ENCODE data around the gene SP110. TPM values are rescaled to one million over a fixed set of nuclear protein-coding genes. Genes with fewer than 3 reads are reported as not detected.
A peak's percentile ranks its signal among the peaks of the same experiment; 100 is the strongest.

SP110 gene
- total RNA-seq, 1 experiment from 2014 or later: 11.0 TPM

DNA sequence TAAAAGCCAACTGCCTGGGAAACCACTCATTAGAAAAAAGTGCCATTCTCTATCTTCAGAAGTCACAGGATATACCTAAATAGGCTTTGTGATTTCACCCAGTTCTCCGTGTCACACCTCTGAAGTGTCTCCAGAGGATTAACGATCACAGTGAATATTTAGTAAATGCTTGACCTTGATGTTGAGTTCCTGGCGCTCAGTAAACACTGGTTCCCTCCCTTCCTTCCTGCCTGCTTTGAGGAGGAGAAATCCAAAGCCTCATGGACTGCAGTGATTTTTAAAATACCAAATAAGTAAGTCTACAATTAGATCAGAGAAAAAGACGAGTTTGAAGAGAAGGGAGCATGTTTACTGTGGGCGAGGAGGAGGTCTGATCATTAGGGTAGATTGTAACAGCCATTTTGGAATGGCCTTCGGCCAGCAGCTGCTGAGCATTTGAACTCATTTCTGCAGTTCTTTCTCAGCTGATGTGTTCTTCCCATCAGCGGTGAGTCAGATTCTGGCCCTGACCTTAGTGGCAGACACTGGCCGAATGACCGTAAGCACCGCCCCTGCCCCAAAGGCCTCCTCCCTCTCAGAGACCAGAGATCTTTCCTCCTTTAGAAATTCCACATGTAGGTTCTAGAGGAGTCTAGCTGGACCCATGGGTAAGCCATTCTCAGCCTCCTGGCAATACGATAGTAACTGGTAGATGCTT, 89.0 kb downstream of the SP110 start:
- intact Hi-C loops (cut with micrococcal nuclease; ENCODE audit: unreplicated experiment): no loop called here
- no peaks in the 10 kb centered on the region for H3K9me3 ChIP-seq (ENCODE audit: low read depth, low read length, poor library complexity, severe bottlenecking)
- CTCF ChIA-PET: no interaction called here
- BruUV-seq (replicated peaks): no TSS peak
- no peak overlapping the region for H3K4me3 ChIP-seq (ENCODE audit: low read depth, low read length, poor library complexity, severe bottlenecking)
- no peak for DNase-seq (ENCODE audit: low spot score)
- POLR2A ChIA-PET (ENCODE audit: low non-redundant PET): no interaction called here
- TF ChIP-seq EZH2 (IDR thresholded peaks at IDR 0.05; ENCODE audit: borderline replicate concordance, low read depth, low read length, poor library complexity, severe bottlenecking): no peak
- TF ChIP-seq, protein P1, sequence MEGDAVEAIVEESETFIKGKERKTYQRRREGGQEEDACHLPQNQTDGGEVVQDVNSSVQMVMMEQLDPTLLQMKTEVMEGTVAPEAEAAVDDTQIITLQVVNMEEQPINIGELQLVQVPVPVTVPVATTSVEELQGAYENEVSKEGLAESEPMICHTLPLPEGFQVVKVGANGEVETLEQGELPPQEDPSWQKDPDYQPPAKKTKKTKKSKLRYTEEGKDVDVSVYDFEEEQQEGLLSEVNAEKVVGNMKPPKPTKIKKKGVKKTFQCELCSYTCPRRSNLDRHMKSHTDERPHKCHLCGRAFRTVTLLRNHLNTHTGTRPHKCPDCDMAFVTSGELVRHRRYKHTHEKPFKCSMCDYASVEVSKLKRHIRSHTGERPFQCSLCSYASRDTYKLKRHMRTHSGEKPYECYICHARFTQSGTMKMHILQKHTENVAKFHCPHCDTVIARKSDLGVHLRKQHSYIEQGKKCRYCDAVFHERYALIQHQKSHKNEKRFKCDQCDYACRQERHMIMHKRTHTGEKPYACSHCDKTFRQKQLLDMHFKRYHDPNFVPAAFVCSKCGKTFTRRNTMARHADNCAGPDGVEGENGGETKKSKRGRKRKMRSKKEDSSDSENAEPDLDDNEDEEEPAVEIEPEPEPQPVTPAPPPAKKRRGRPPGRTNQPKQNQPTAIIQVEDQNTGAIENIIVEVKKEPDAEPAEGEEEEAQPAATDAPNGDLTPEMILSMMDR (conservative IDR thresholded peaks at IDR 0.05; ENCODE audit: low read depth, low read length): no peak
- no peaks in the 10 kb centered on the region for H3K27me3 ChIP-seq (replicated peaks; ENCODE audit: insufficient read depth, low read depth, low read length, poor library complexity)
- no peaks in the 10 kb centered on the region for H3K4me1 ChIP-seq (ENCODE audit: insufficient read depth, low read length, poor library complexity, severe bottlenecking)
- no peak overlapping the region for H3K27ac ChIP-seq (ENCODE audit: low read depth, low read length, poor library complexity, severe bottlenecking)
- H3K36me3 ChIP-seq (ENCODE audit: insufficient read depth, low read length, poor library complexity, severe bottlenecking): no peaks in the 10 kb centered on the region

GRCh38 chr2:230129343-230129742, 90.4 kb downstream of the SP110 start:
- no peak for TF ChIP-seq EZH2 (IDR thresholded peaks at IDR 0.05; ENCODE audit: borderline replicate concordance, low read depth, low read length, poor library complexity, severe bottlenecking)
- TF ChIP-seq, protein P1 (conservative IDR thresholded peaks at IDR 0.05; ENCODE audit: low read depth, low read length): no peak
- CTCF ChIA-PET: interaction anchor here (0.5 kb wide), 1 partner anchor 377 kb away, joined by 4 read pairs; no protein-coding TSS in a partner anchor
- no TSS peak for BruUV-seq (replicated peaks)
- POLR2A ChIA-PET (ENCODE audit: low non-redundant PET): no interaction called here
- intact Hi-C loops (cut with micrococcal nuclease; ENCODE audit: unreplicated experiment): no loop called here
- Histone ChIP-seq H3K9me3 (ENCODE audit: low read depth, low read length, poor library complexity, severe bottlenecking) (no peaks in the 10 kb centered on the region), H3K4me3 (ENCODE audit: low read depth, low read length, poor library complexity, severe bottlenecking) (no peak overlapping the region), H3K4me1 (ENCODE audit: insufficient read depth, low read length, poor library complexity, severe bottlenecking) (peaks cover 7% of the 10 kb centered on the region), H3K36me3 (ENCODE audit: insufficient read depth, low read length, poor library complexity, severe bottlenecking) (no peaks in the 10 kb centered on the region), H3K27me3 (replicated peaks; ENCODE audit: insufficient read depth, low read depth, low read length, poor library complexity) (no peaks in the 10 kb centered on the region), H3K27ac (ENCODE audit: low read depth, low read length, poor library complexity, severe bottlenecking) (no peak overlapping the region)
- no peak for DNase-seq (ENCODE audit: low spot score)

DNA sequence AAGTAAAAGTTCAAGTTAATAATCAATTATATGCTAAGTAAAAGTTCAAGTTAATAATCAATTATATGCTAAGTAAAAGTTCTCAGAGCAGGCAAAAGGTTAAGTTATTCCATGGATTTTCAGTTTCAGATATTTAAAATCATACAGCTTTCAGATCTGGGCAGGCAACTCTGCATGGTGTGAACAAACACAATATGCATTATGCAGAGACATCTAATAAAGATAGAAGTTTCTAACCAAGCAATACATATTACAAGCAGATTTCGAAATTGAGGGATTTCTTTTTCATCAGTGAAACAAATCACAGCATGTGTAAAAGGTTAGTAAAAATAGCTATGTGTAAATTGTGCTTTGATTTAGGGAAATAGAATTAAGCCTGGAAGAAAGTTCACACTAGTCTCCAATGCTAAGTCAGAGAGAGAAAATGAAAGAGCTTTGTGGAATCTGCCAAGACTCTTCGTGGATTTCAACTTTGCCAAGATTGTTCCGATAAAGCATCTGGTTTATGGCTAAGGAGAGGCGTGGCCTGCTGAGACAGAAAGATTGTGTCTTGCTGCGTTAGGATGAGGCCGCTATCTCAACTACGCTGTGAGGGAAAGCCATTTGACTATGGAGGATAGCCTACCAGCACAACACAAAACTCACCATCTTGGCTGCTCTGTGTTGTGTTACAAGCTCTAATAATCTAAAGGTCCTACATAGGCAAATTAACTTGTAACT, 91.0 kb downstream of the SP110 start:
- peak overlapping the region; percentile 13 for H3K4me3 ChIP-seq (ENCODE audit: low read depth, low read length, poor library complexity, severe bottlenecking)
- intact Hi-C loops (cut with micrococcal nuclease; ENCODE audit: unreplicated experiment): no loop called here
- H3K27ac ChIP-seq (ENCODE audit: low read depth, low read length, poor library complexity, severe bottlenecking): no peak overlapping the region
- ChIA-PET CTCF (interaction anchor here (0.5 kb wide), 1 partner anchor 376 kb away, joined by 4 read pairs; no protein-coding TSS in a partner anchor), POLR2A (ENCODE audit: low non-redundant PET) (no interaction called here)
- no TSS peak for BruUV-seq (replicated peaks)
- TF ChIP-seq EZH2 (IDR thresholded peaks at IDR 0.05; ENCODE audit: borderline replicate concordance, low read depth, low read length, poor library complexity, severe bottlenecking): no peak
- TF ChIP-seq, protein P1 (conservative IDR thresholded peaks at IDR 0.05; ENCODE audit: low read depth, low read length): no peak
- H3K36me3 ChIP-seq (ENCODE audit: insufficient read depth, low read length, poor library complexity, severe bottlenecking): no peaks in the 10 kb centered on the region
- H3K9me3 ChIP-seq (ENCODE audit: low read depth, low read length, poor library complexity, severe bottlenecking): no peaks in the 10 kb centered on the region
- peaks cover 9% of the 10 kb centered on the region for H3K4me1 ChIP-seq (ENCODE audit: insufficient read depth, low read length, poor library complexity, severe bottlenecking)
- no peaks in the 10 kb centered on the region for H3K27me3 ChIP-seq (replicated peaks; ENCODE audit: insufficient read depth, low read depth, low read length, poor library complexity)
- peak; percentile 41 for DNase-seq (ENCODE audit: low spot score)
